ENCODE measurements around the gene ARMC7. TPM values are rescaled to one million over a fixed set of nuclear protein-coding genes. Genes with fewer than 3 reads are reported as not detected.

The ARMC7 gene
- total and polyA plus RNA-seq, 10 donors, result 7.8 to 19.2 (median 14.4) TPM

- peaks cover 0 to 5% (median 0%) of the 10 kb centered on the region in 6 donors for H3K36me3 ChIP-seq
- DNase-seq, result no peak
- no peaks in the 10 kb centered on the region for H3K9me3 ChIP-seq
- H3K4me1 ChIP-seq, result peaks cover 36 to 95% (median 70%) of the 10 kb centered on the region in 6 donors
- no peaks in the 10 kb centered on the region for H3K27me3 ChIP-seq (replicated peaks in 1 of 7)
- H3K4me3 ChIP-seq, result peak overlapping the region in 7 of 8 donors; percentile 35 to 81 (median 55)
- WGBS, 5 donors, result 77 to 85% (median 84%) methylated on average over 11 of the region's 11 CpGs
- peak overlapping the region; percentile 70 to 97 (median 89) for H3K27ac ChIP-seq
- peak in 2 of 3 donors; percentile 20 to 36 for TF ChIP-seq POLR2AphosphoS5 (IDR thresholded peaks at IDR 0.05)
- no peak for TF ChIP-seq CTCF (IDR thresholded peaks at IDR 0.05 in 8 of 11, conservative IDR thresholded peaks at IDR 0.05 in 3 of 11)
- no peak for TF ChIP-seq POLR2A (IDR thresholded peaks at IDR 0.05)
- intact Hi-C loops (cut with DNase I; ENCODE audit: low total_unique reads), result no loop called here
Observed at GRCh38 chr17:75088465-75089417, 21.0 kb upstream of the ARMC7 start.

DNA sequence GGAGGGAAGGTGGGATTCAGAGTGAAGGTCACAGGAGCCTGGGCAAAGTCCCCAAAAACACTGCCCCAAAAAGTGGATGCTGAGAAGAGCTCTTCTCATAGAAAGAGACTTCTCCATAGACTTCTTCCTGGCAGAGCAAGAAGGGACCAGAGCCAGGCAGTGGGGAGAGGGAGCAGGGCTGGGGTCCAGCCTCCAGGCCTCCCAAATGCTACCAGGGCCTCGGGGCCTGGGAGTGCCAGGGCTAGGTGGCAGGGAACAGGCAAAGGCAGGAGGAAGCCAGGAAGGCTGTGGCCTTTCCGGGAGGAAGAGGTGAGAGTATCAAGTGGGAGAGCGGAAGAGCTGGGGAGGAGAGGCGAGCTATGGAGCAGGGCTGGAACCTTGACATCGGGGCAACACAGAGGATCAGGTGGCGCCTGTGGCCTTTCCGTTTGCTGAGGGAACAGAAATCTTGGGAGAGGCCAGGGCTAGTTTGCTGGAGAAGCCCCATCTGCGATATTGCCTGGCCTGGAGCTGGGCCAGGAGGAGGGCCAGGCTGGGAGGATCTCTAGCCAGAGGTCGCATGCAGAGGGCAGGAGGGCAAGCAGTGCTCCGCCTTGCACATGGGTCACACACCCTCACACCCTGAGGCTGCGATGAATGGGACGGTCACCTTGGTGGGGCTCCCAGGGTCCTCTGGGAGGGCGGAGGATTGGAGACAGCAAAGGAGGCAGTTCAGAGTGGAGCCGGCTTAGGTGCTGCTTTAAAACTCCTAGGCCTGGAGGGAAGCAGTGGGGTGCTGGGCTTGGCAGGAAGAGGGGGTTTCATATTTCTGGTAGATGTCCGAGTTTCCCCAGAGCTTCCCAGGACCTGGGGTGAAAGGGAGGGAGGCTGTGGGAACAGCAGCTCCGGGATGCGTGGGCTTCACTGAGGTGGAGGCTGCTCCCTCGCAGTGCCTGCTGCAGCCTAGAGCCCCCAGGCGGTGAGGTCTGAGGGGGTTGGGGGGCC is 18.6 kb upstream of the ARMC7 start:
- H3K9me3 ChIP-seq, result no peaks in the 10 kb centered on the region
- peak overlapping the region in 5 of 8 donors; percentile 42 to 70 (median 51) for H3K27ac ChIP-seq
- TF ChIP-seq POLR2AphosphoS5 (IDR thresholded peaks at IDR 0.05) (peak; percentile 57 to 79 (median 76)), CTCF (IDR thresholded peaks at IDR 0.05 in 8 of 11, conservative IDR thresholded peaks at IDR 0.05 in 3 of 11) (no peak), POLR2A (IDR thresholded peaks at IDR 0.05) (no peak)
- peak; percentile 78 for DNase-seq
- H3K27me3 ChIP-seq (replicated peaks in 1 of 7), result no peaks in the 10 kb centered on the region
- peak overlapping the region in 1 of 8 donors; percentile 11 for H3K4me3 ChIP-seq
- H3K4me1 ChIP-seq, result peaks cover 31 to 96% (median 75%) of the 10 kb centered on the region in 6 donors
- WGBS, 5 donors, result 41 to 78% (median 69%) methylated on average over 18 to 19 of the region's 19 CpGs
- H3K36me3 ChIP-seq, result peaks cover 0 to 18% (median 0%) of the 10 kb centered on the region in 6 donors
- intact Hi-C loops (cut with DNase I; ENCODE audit: low total_unique reads), result no loop called here

DNA sequence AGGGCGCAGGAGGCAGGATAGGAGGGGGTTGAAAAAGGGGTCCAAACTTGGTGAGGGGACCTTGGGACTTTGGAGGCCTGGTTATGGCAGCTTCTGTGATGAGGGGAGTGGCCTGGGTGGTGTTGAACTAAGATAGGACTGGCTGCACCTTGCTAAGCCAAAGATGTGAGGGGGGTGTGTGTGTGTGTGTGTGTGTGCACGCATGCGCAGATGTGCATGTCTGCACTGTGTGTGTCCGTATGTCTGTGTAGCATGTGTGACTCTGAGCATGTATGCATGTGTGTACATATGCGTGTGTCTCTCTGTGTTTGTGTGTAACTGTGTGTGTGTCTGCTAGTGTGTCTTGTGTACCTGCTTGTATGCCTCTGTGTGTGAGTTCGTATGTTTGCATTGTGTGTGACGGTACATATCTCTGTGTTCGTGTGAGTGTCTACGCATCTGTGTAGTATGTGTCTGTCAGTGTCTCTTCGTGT is 17.9 kb upstream of the ARMC7 start:
- H3K36me3 ChIP-seq, result peaks cover 0 to 18% (median 0%) of the 10 kb centered on the region in 6 donors
- TF ChIP-seq POLR2A (IDR thresholded peaks at IDR 0.05) (no peak), POLR2AphosphoS5 (IDR thresholded peaks at IDR 0.05) (no peak), CTCF (IDR thresholded peaks at IDR 0.05 in 8 of 11, conservative IDR thresholded peaks at IDR 0.05 in 3 of 11) (no peak)
- 82 to 89% (median 86%) methylated on average over 8 to 10 of the region's 10 CpGs for WGBS, 5 donors
- intact Hi-C loops (cut with DNase I; ENCODE audit: low total_unique reads), result no loop called here
- H3K27ac ChIP-seq, result peak overlapping the region in 2 of 8 donors; percentile 47 to 70
- H3K27me3 ChIP-seq (replicated peaks in 1 of 7), result no peaks in the 10 kb centered on the region
- no peaks in the 10 kb centered on the region for H3K9me3 ChIP-seq
- peaks cover 31 to 97% (median 77%) of the 10 kb centered on the region in 6 donors for H3K4me1 ChIP-seq
- DNase-seq, result no peak
- no peak overlapping the region for H3K4me3 ChIP-seq

Measured in spleen (tissue), 11 donors.